Esophagus muscularis mucosa (tissue), 3 donors: ENCODE measurements around the gene SERPINE1.

Experiments used
- EP300 ChIP-seq: sonication (generic); formaldehyde crosslinking; IDR thresholded peaks from one replicate; pipeline ENCODE4 v1.6.1; 2017; ENCODE audit warnings: antibody characterized with exemption
- TF ChIP-seq, protein P1 (sequence below), 3 experiments: fragments of 200-600 bp in 2 of 3; fragments of 450-650 bp in 1 of 3; sonication (generic) in 2 of 3; IDR thresholded peaks; one replicate each; pipeline ENCODE4 v1.5.1; 2017 to 2019; ENCODE audit warnings: antibody characterized with exemption in 3 of 3, mild to moderate bottlenecking in 2 of 3, moderate library complexity in 1 of 3

DNA sequence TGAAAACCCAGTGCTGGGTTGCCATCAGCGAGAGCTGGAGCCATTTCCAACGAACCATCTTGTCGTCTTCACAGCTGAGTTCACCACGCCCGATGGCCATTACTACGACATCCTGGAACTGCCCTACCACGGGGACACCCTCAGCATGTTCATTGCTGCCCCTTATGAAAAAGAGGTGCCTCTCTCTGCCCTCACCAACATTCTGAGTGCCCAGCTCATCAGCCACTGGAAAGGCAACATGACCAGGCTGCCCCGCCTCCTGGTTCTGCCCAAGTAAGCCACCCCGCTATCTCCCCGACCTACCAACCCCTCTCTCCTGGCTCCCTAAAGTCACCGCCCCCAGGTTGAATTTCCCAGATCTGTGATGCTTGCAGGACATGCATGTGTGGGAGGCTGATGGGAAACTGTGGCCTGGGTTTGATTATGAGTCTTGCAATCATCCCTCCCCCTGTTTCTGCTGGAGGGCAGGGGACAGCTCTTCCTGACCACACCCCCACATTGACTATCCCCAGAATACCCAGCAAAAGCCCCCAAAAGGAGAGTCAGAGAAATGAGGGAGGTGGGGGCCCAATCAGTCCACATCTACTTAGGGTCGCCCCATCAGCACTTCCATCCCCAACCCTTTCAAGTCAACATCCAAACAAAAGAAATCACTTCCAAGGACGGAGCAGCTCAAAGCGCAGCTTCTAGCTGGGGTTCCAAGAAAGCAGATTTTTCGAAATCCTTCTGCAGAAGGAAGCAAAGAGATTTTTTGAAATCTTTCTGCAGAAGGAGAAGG, 6.9 kb downstream of the SERPINE1 start:
- TF ChIP-seq, protein P1, sequence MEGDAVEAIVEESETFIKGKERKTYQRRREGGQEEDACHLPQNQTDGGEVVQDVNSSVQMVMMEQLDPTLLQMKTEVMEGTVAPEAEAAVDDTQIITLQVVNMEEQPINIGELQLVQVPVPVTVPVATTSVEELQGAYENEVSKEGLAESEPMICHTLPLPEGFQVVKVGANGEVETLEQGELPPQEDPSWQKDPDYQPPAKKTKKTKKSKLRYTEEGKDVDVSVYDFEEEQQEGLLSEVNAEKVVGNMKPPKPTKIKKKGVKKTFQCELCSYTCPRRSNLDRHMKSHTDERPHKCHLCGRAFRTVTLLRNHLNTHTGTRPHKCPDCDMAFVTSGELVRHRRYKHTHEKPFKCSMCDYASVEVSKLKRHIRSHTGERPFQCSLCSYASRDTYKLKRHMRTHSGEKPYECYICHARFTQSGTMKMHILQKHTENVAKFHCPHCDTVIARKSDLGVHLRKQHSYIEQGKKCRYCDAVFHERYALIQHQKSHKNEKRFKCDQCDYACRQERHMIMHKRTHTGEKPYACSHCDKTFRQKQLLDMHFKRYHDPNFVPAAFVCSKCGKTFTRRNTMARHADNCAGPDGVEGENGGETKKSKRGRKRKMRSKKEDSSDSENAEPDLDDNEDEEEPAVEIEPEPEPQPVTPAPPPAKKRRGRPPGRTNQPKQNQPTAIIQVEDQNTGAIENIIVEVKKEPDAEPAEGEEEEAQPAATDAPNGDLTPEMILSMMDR (IDR thresholded peaks at IDR 0.05), result no peak
- TF ChIP-seq EP300, result no peak
